ENCODE measurements around the gene CNNM2.
"Not testable (repeated sequence)": the region's sequence is repeated elsewhere in the genome, so short reads cannot be mapped to it uniquely, and the experiment has no call there.

DNA sequence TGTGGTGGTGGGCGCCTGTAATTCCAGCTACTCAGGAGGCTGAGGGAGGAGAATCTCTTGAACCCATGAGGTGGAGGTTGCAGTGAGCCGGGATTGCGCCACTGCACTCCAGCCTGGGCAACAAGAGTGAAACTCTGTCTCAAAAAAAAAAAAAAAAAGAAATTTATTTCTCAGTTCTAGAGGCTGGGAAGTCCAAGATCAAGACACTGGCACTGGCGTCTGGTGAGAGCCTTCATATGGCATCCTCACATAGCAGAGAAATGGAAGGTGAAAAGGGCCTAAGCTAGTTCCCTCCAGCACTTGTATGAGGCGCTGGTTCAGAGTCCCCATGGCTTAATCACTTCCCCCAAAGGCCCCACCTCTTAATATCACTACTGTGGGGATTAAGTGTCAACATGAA lies 10.3 kb downstream of the CNNM2 start:
- TF ChIP-seq, protein P1, sequence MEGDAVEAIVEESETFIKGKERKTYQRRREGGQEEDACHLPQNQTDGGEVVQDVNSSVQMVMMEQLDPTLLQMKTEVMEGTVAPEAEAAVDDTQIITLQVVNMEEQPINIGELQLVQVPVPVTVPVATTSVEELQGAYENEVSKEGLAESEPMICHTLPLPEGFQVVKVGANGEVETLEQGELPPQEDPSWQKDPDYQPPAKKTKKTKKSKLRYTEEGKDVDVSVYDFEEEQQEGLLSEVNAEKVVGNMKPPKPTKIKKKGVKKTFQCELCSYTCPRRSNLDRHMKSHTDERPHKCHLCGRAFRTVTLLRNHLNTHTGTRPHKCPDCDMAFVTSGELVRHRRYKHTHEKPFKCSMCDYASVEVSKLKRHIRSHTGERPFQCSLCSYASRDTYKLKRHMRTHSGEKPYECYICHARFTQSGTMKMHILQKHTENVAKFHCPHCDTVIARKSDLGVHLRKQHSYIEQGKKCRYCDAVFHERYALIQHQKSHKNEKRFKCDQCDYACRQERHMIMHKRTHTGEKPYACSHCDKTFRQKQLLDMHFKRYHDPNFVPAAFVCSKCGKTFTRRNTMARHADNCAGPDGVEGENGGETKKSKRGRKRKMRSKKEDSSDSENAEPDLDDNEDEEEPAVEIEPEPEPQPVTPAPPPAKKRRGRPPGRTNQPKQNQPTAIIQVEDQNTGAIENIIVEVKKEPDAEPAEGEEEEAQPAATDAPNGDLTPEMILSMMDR (IDR thresholded peaks at IDR 0.05; ENCODE audit: insufficient read depth, low read length, poor library complexity, severe bottlenecking): not testable (repeated sequence)
- not testable (repeated sequence) for TF ChIP-seq EZH2phosphoT487 (conservative IDR thresholded peaks at IDR 0.05; ENCODE audit: low read length)

Measured in SU-DHL-6 (cell line).